ENCODE measurements around the gene PRKCH.

DNA sequence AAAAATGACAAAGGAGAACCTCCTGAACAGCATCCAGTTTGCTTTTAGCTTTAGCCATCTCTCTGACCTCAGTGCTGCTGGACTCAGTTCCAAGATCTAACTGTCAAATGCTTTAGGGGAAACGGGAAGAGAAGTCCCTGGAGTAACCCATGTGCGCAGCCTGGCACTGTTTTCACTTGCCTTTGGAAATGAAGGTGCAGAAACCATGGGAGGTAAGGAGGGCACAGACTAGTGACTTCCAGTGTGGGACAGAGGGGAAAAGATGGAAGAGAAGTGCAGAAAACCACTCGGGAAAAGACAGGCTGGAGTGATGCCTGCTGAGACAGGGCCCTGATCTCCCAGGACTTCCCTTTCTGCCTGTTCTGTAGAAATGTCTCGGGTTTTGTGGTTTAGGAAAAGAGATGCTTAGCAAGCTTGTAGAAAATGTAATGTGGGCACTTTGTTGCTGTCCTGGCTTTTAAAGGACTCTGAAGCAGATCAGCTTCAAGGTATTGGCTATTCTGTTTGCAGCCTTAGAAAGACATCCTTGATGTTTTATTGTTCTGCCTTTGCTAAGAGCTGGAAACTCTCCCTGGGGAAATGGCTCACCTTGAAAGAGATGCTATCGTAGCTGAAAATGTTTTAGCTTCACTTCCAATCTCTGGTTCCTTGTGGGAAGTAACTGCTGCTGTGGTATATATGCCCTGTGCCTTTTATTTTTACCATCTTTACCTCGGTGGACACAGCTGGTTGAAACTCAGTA is 249.3 kb downstream of the PRKCH start:
- no peak for TF ChIP-seq POLR2A (IDR thresholded peaks at IDR 0.05; ENCODE audit: low read length)
- TF ChIP-seq GATA1 (IDR thresholded peaks at IDR 0.05; ENCODE audit: low read depth, low read length), result no peak
